Endodermal cell (in vitro differentiated cells): ENCODE results near the gene HLF. TPM values are rescaled to one million over a fixed set of nuclear protein-coding genes. Genes with fewer than 3 reads are reported as not detected.

ENCODE experiments used
- DNase-seq: peaks from one replicate; pipeline ENCODE4 v3.0.0-alpha.2; 2017
- H3K27ac ChIP-seq: 2 replicates; pipeline ENCODE4 v1.5.1; 2013; ENCODE audit warnings: mild to moderate bottlenecking, low read depth, low read length, moderate library complexity
- H3K27me3 ChIP-seq: 2 replicates; pipeline ENCODE4 v1.6.1; 2013; ENCODE audit warnings: mild to moderate bottlenecking, low read length, moderate library complexity; ENCODE audit not compliant: insufficient read depth, control insufficient read depth, poor library complexity, severe bottlenecking
- H3K36me3 ChIP-seq: 2 replicates; pipeline ENCODE4 v1.7.0; 2013; ENCODE audit warnings: mild to moderate bottlenecking, low read length, moderate library complexity; ENCODE audit not compliant: control insufficient read depth, insufficient read depth
- H3K4me1 ChIP-seq: one replicate; pipeline ENCODE4 v1.7.0; 2013; ENCODE audit warnings: low read length; ENCODE audit not compliant: control insufficient read depth, insufficient read depth
- H3K4me3 ChIP-seq: 2 replicates; pipeline ENCODE4 v1.5.1; 2013; ENCODE audit warnings: mild to moderate bottlenecking, low read length, moderate library complexity
- H3K9ac ChIP-seq: 2 replicates; pipeline ENCODE4 v1.6.1; 2013; ENCODE audit warnings: mild to moderate bottlenecking, low read length, moderate library complexity; ENCODE audit not compliant: poor library complexity, severe bottlenecking; ENCODE audit errors: extremely low read depth
- H3K9me3 ChIP-seq: 2 replicates; pipeline ENCODE4 v1.6.1; 2013; ENCODE audit warnings: mild to moderate bottlenecking, low read length, moderate library complexity; ENCODE audit not compliant: control insufficient read depth
- H3K27ac Mint-ChIP-seq: 2 replicates; pipeline ENCODE4 v1.8.0; 2020; ENCODE audit warnings: mixed read lengths
- H3K27me3 Mint-ChIP-seq: 2 replicates; pipeline ENCODE4 v1.8.0; 2021; ENCODE audit warnings: mild to moderate bottlenecking, mixed read lengths; ENCODE audit not compliant: insufficient read depth
- H3K36me3 Mint-ChIP-seq: 2 replicates; pipeline ENCODE4 v1.8.0; 2020; ENCODE audit warnings: low read depth, mixed read lengths
- H3K4me1 Mint-ChIP-seq: 2 replicates; pipeline ENCODE4 v1.8.0; 2020; ENCODE audit warnings: mixed read lengths
- H3K4me3 Mint-ChIP-seq: 2 replicates; pipeline ENCODE4 v1.8.0; 2020; ENCODE audit warnings: mild to moderate bottlenecking, moderate library complexity, mixed read lengths
- H3K9me3 Mint-ChIP-seq: 2 replicates; pipeline ENCODE4 v1.8.0; 2020; ENCODE audit warnings: mild to moderate bottlenecking, mixed read lengths
- CTCF ChIP-seq: fragments of 200-600 bp; sonication (generic); conservative IDR thresholded peaks from 2 replicates; pipeline ENCODE4 v1.5.0; 2021; ENCODE audit warnings: antibody characterized with exemption, mild to moderate bottlenecking
- WGBS, 2 experiments: methylation state at CpG; one replicate each; pipeline versions ENCODE4 v1.1.5 to v1.1.7; 2013; ENCODE audit warnings: missing lambda C conversion rate in 2 of 2, mixed read lengths in 1 of 2; ENCODE audit not compliant: insufficient coverage in 1 of 2, insufficient read length in 1 of 2; 5-methylcytosine and 5-hydroxymethylcytosine counted together
- total RNA-seq, 2 donors: library from RNA; stranded (reverse); fragmentation: NEBNext Ultra II Directional in 1 of 2; extraction: Animal tissue kit (Norgen Biotek cat#: 25700) in 1 of 2; gene quantifications; 2 replicates in 1 of 2; 3 replicates in 1 of 2; pipeline ENCODE4 v1.2.1, GENCODE V29; 2021

Gene HLF
- total RNA-seq, 2 donors from 2014 or later, result not detected

- H3K27ac Mint-ChIP-seq, result no peak overlapping the region
- H3K9ac ChIP-seq, result no peak overlapping the region
- H3K4me1 ChIP-seq, result no peaks in the 10 kb centered on the region
- no peaks in the 10 kb centered on the region for H3K27me3 ChIP-seq
- whole genome bisulfite sequencing, 2 experiments, result 76% methylated on average over 7 of the region's 7 CpGs; no CpG with 5 or more reads in 1 of the 2 experiments
- H3K9me3 ChIP-seq, result no peaks in the 10 kb centered on the region
- no peaks in the 10 kb centered on the region for H3K9me3 Mint-ChIP-seq
- H3K36me3 ChIP-seq, result no peaks in the 10 kb centered on the region
- peak; percentile 9 for DNase-seq
- no peaks in the 10 kb centered on the region for H3K4me1 Mint-ChIP-seq
- H3K4me3 ChIP-seq, result no peak overlapping the region
- H3K4me3 Mint-ChIP-seq, result no peak overlapping the region
- H3K27ac ChIP-seq, result no peak overlapping the region
- no peak for TF ChIP-seq CTCF
- no peaks in the 10 kb centered on the region for H3K36me3 Mint-ChIP-seq
- peaks cover 2% of the 10 kb centered on the region for H3K27me3 Mint-ChIP-seq
These were observed 47.1 kb downstream of the HLF start for GRCh38 chr17:55311767-55312375.

GRCh38 chr17:55312852-55313251 lies 48.1 kb downstream of the HLF start:
- H3K27me3 Mint-ChIP-seq, result peaks cover 2% of the 10 kb centered on the region
- H3K4me1 ChIP-seq, result no peaks in the 10 kb centered on the region
- H3K9ac ChIP-seq, result no peak overlapping the region
- no peaks in the 10 kb centered on the region for H3K4me1 Mint-ChIP-seq
- TF ChIP-seq CTCF, result no peak
- H3K36me3 ChIP-seq, result no peaks in the 10 kb centered on the region
- no peak overlapping the region for H3K27ac Mint-ChIP-seq
- peak; percentile 3 for DNase-seq
- no peak overlapping the region for H3K4me3 ChIP-seq
- H3K4me3 Mint-ChIP-seq, result no peak overlapping the region
- H3K36me3 Mint-ChIP-seq, result no peaks in the 10 kb centered on the region
- H3K9me3 ChIP-seq, result no peaks in the 10 kb centered on the region
- no peaks in the 10 kb centered on the region for H3K9me3 Mint-ChIP-seq
- H3K27me3 ChIP-seq, result no peaks in the 10 kb centered on the region
- no peak overlapping the region for H3K27ac ChIP-seq
- WGBS, 2 experiments, result 90 to 97% methylated on average over 3 of the region's 3 CpGs

DNA sequence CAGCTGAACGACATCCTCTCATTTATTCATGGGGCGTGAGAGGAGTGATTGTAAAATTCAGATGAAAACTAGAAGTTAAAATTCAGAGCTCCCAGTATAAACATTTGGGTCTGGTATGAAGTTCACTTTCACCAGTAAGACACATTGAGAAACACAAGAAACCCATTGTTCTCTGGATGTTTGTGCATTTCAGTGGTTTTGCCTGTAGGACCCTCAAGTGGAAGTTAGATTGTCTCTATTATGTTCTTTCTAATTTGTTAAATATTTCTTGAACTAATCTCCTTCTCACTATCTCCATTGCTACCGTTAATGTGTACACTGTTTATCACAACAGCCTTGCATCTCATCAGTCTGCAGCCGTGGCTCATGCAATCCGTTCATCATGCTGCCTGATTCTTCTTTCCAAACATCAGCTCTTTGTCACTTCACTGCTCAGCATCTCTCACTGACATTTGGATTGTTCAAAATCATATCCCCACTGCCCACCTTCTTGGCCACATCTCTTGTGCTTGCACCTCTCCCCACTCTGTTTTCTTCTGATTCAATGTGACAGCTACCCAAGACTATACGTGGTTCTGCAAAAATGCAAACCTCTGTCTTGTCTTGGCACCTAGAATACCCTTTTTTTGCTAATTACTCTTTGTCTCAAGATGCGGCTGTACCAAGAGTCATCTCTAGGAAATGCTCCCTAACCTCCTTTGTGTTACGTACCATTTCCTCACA lies 49.5 kb downstream of the HLF start:
- H3K36me3 Mint-ChIP-seq, result no peaks in the 10 kb centered on the region
- WGBS, 2 experiments, result 85 to 91% methylated on average over 6 to 8 of the region's 8 CpGs
- H3K4me1 Mint-ChIP-seq, result no peaks in the 10 kb centered on the region
- H3K9me3 Mint-ChIP-seq, result no peaks in the 10 kb centered on the region
- Histone ChIP-seq H3K9me3 (no peaks in the 10 kb centered on the region), H3K9ac (no peak overlapping the region), H3K4me3 (no peak overlapping the region), H3K27me3 (no peaks in the 10 kb centered on the region), H3K4me1 (no peaks in the 10 kb centered on the region), H3K36me3 (no peaks in the 10 kb centered on the region), H3K27ac (no peak overlapping the region)
- H3K27me3 Mint-ChIP-seq, result peaks cover 2% of the 10 kb centered on the region
- H3K27ac Mint-ChIP-seq, result no peak overlapping the region
- peak; percentile 19 for DNase-seq
- no peak for TF ChIP-seq CTCF
- no peak overlapping the region for H3K4me3 Mint-ChIP-seq
